AG04450 (cell line): Measurements from ENCODE around the gene CRHBP. TPM values are rescaled to one million over a fixed set of nuclear protein-coding genes. Genes with fewer than 3 reads are reported as not detected.

ENCODE experiments used
- CTCF ChIA-PET: fragments of 300-600, 350-600 bp; formaldehyde crosslinking; extraction: SDS; loops from one replicate; lab custom pipeline; 2022; ENCODE audit warnings: antibody characterized with exemption, inconsistent platforms; lab: Charles Lee
- POLR2A ChIA-PET: fragments of 350-600 bp; formaldehyde crosslinking; extraction: SDS; loops from one replicate; lab custom pipeline; 2021; ENCODE audit warnings: antibody characterized with exemption, inconsistent platforms; lab: Yijun Ruan, JAX
- DNase-seq: peaks from one replicate; pipeline ENCODE4 v3.0.0-alpha.2; 2011; ENCODE audit warnings: low read depth, low spot score
- H3K27ac ChIP-seq: one replicate; pipeline ENCODE4 v1.5.1; 2012; ENCODE audit warnings: low read depth, low read length, control low read depth
- H3K27me3 ChIP-seq: one replicate; pipeline ENCODE4 v1.6.0; 2012; ENCODE audit warnings: low read length; ENCODE audit not compliant: control insufficient read depth, insufficient read depth
- H3K4me3 ChIP-seq: 2 replicates; pipeline ENCODE4 v1.5.1; 2011; ENCODE audit warnings: mild to moderate bottlenecking, low read depth, low read length, control low read depth
- H3K9me3 ChIP-seq: 2 replicates; pipeline ENCODE4 v1.5.1; 2012; ENCODE audit warnings: low read length; ENCODE audit not compliant: control insufficient read depth, insufficient read depth
- CTCF ChIP-seq: IDR thresholded peaks from 2 replicates; pipeline ENCODE4 v1.5.1; 2011; ENCODE audit warnings: low read depth, low read length, control low read depth, inconsistent platforms
- polyA plus RNA-seq: library from polyadenylated mRNA; depleted of rRNA; stranded (reverse); fragments of >200 nt; gene quantifications from 2 replicates; pipeline ENCODE4 v1.2.3, GENCODE V29; 2011

Gene CRHBP
- polyA plus RNA-seq, 1 experiment: 0.61 TPM

- no peak for DNase-seq
- peaks cover 10% of the 10 kb centered on the region for H3K27me3 ChIP-seq
- H3K4me3 ChIP-seq: no peak overlapping the region
- TF ChIP-seq CTCF: no peak
- H3K27ac ChIP-seq: no peak overlapping the region
- POLR2A ChIA-PET: no interaction called here
- H3K9me3 ChIP-seq: no peaks in the 10 kb centered on the region
- CTCF ChIA-PET: no interaction called here
Observed at GRCh38 chr5:77003246-77003645, 50.4 kb downstream of the CRHBP start.

- TF ChIP-seq CTCF: no peak
- Histone ChIP-seq H3K4me3 (no peak overlapping the region), H3K9me3 (no peaks in the 10 kb centered on the region), H3K27ac (no peak overlapping the region), H3K27me3 (peaks cover 10% of the 10 kb centered on the region)
- no peak for DNase-seq
- CTCF ChIA-PET: interaction anchor here (1.4 kb wide), 1 partner anchor 10 kb away, joined by 6 read pairs; no protein-coding TSS in a partner anchor
- POLR2A ChIA-PET: no interaction called here
Observed at GRCh38 chr5:77006124-77006523, 53.3 kb downstream of the CRHBP start.

GRCh38 chr5:77008413-77008812, 55.6 kb downstream of the CRHBP start:
- Histone ChIP-seq H3K9me3 (no peaks in the 10 kb centered on the region), H3K27ac (no peak overlapping the region), H3K27me3 (peaks cover 12% of the 10 kb centered on the region), H3K4me3 (no peak overlapping the region)
- CTCF ChIA-PET: no interaction called here
- TF ChIP-seq CTCF: no peak
- POLR2A ChIA-PET: no interaction called here
- DNase-seq: no peak

- Histone ChIP-seq H3K4me3 (no peak overlapping the region), H3K9me3 (no peaks in the 10 kb centered on the region), H3K27me3 (peaks cover 10% of the 10 kb centered on the region), H3K27ac (no peak overlapping the region)
- DNase-seq: no peak
- TF ChIP-seq CTCF: no peak
- CTCF ChIA-PET: no interaction called here
- POLR2A ChIA-PET: no interaction called here
Observed at GRCh38 chr5:77010243-77010642, 57.4 kb downstream of the CRHBP start.

- Histone ChIP-seq H3K4me3 (no peak overlapping the region), H3K27ac (no peak overlapping the region), H3K9me3 (no peaks in the 10 kb centered on the region), H3K27me3 (peaks cover 7% of the 10 kb centered on the region)
- no peak for TF ChIP-seq CTCF
- ChIA-PET POLR2A (no interaction called here), CTCF (no interaction called here)
- no peak for DNase-seq
Observed at GRCh38 chr5:77011498-77011897, 58.7 kb downstream of the CRHBP start.
